DND-41 (cell line): ENCODE data around the gene NPDC1.

ENCODE experiments used
- ATAC-seq: fragments of 200-7000 bp; cut with Tn5 transposase; 3 replicates; pipeline ENCODE4 v1.9.1; 2021; ENCODE audit warnings: low read depth; ENCODE audit not compliant: insufficient read depth
- DNase-seq: peaks from one replicate; pipeline ENCODE4 v3.0.0-alpha.2; 2020
- H2AFZ ChIP-seq: 2 replicates; pipeline ENCODE4 v1.6.0; 2012; ENCODE audit warnings: low read depth, low read length
- H3K27ac ChIP-seq: 2 replicates; pipeline ENCODE4 v1.5.1; 2012; ENCODE audit warnings: low read length, inconsistent platforms
- H3K27me3 ChIP-seq: fragments of 200-600 bp; sonication (generic); 2 replicates; pipeline ENCODE4 v1.6.0; 2012; ENCODE audit warnings: low read length, mild to moderate bottlenecking, inconsistent platforms; ENCODE audit not compliant: insufficient read depth, poor library complexity
- H3K36me3 ChIP-seq: 2 replicates; pipeline ENCODE4 v1.5.1; 2012; ENCODE audit warnings: low read length, inconsistent platforms; ENCODE audit not compliant: insufficient read depth
- H3K4me1 ChIP-seq: 2 replicates; pipeline ENCODE4 v1.5.1; 2012; ENCODE audit warnings: mild to moderate bottlenecking, low read length; ENCODE audit not compliant: insufficient read depth
- H3K4me2 ChIP-seq: 2 replicates; pipeline ENCODE4 v1.6.0; 2012; ENCODE audit warnings: mild to moderate bottlenecking, moderate library complexity, low read length, inconsistent platforms; ENCODE audit not compliant: insufficient read depth
- H3K4me3 ChIP-seq, 2 experiments: fragments of 200-600 bp in 1 of 2; shearing (Covaris generic) in 1 of 2; 2 replicates each; pipeline ENCODE4 v1.5.1; 2012 to 2016; ENCODE audit warnings: inconsistent platforms in 2 of 2, low read length in 2 of 2, mild to moderate bottlenecking in 2 of 2, low read depth in 1 of 2, moderate library complexity in 1 of 2
- H3K79me2 ChIP-seq: 2 replicates; pipeline ENCODE4 v1.6.0; 2012; ENCODE audit warnings: low read length, inconsistent platforms; ENCODE audit not compliant: insufficient read depth
- H3K9ac ChIP-seq: 2 replicates; pipeline ENCODE4 v1.6.0; 2012; ENCODE audit warnings: low read depth, mild to moderate bottlenecking, inconsistent platforms, low read length, moderate library complexity
- H3K9me3 ChIP-seq: 2 replicates; pipeline ENCODE4 v1.5.1; 2012; ENCODE audit warnings: low read length, moderate library complexity, mild to moderate bottlenecking, inconsistent platforms; ENCODE audit not compliant: insufficient read depth, severe bottlenecking
- H4K20me1 ChIP-seq: 2 replicates; pipeline ENCODE4 v1.6.0; 2012; ENCODE audit warnings: low read length; ENCODE audit not compliant: insufficient read depth
- EZH2 ChIP-seq: IDR thresholded peaks from 3 replicates; pipeline ENCODE4 v1.6.1; 2012; ENCODE audit warnings: borderline replicate concordance, low read depth, mild to moderate bottlenecking, moderate library complexity, low read length, inconsistent platforms; ENCODE audit not compliant: severe bottlenecking
- TF ChIP-seq, protein P1 (sequence below): IDR thresholded peaks from 2 replicates; pipeline ENCODE4 v1.5.1; 2012; ENCODE audit warnings: borderline replicate concordance, low read length, moderate library complexity, mild to moderate bottlenecking; ENCODE audit not compliant: poor library complexity, severe bottlenecking; ENCODE audit errors: extremely low read depth

NPDC1 gene

DNA sequence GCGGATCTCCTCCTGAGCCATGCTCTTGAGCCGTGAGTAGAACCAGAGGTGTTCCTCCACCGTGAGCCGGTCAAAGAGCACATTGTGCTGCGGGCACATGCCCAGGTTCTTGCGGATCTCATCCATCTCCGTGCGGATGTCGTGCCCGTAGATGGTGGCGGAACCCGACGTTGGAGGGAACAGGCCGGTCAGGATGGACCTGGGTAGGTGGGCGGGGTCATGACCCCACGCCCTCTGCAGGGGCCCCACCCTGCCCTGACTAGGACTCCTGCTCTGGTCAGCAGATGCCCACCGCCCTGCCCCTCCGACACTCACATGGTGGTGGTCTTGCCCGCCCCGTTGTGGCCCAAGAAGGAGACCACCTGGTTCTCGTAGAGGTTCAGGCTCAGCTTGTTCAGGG is 30.0 kb downstream of the NPDC1 start:
- Histone ChIP-seq H3K79me2 (no peaks in the 10 kb centered on the region), H4K20me1 (no peaks in the 10 kb centered on the region), H3K4me1 (no peaks in the 10 kb centered on the region), H3K4me2 (no peak overlapping the region), H3K9me3 (no peaks in the 10 kb centered on the region), H3K36me3 (peaks cover 3% of the 10 kb centered on the region), H2AFZ (no peak overlapping the region), H3K27ac (no peak overlapping the region), H3K4me3 (no peak overlapping the region), H3K27me3 (no peaks in the 10 kb centered on the region), H3K9ac (no peak overlapping the region)
- no peak for TF ChIP-seq EZH2
- TF ChIP-seq, protein P1, sequence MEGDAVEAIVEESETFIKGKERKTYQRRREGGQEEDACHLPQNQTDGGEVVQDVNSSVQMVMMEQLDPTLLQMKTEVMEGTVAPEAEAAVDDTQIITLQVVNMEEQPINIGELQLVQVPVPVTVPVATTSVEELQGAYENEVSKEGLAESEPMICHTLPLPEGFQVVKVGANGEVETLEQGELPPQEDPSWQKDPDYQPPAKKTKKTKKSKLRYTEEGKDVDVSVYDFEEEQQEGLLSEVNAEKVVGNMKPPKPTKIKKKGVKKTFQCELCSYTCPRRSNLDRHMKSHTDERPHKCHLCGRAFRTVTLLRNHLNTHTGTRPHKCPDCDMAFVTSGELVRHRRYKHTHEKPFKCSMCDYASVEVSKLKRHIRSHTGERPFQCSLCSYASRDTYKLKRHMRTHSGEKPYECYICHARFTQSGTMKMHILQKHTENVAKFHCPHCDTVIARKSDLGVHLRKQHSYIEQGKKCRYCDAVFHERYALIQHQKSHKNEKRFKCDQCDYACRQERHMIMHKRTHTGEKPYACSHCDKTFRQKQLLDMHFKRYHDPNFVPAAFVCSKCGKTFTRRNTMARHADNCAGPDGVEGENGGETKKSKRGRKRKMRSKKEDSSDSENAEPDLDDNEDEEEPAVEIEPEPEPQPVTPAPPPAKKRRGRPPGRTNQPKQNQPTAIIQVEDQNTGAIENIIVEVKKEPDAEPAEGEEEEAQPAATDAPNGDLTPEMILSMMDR, result no peak
- DNase-seq, result no peak
- no peak for ATAC-seq

- Histone ChIP-seq H3K9me3 (no peaks in the 10 kb centered on the region), H4K20me1 (no peaks in the 10 kb centered on the region), H3K4me3 (no peak overlapping the region), H3K36me3 (peaks cover 3% of the 10 kb centered on the region; the same call in 1 of the 2 replicates), H3K9ac (no peak overlapping the region), H3K4me1 (no peaks in the 10 kb centered on the region), H2AFZ (no peak overlapping the region), H3K27ac (no peak overlapping the region), H3K27me3 (no peaks in the 10 kb centered on the region), H3K4me2 (no peak overlapping the region), H3K79me2 (no peaks in the 10 kb centered on the region)
- no peak for ATAC-seq
- TF ChIP-seq EZH2, result no peak
- TF ChIP-seq, protein P1, result no peak
- no peak for DNase-seq
Measured at GRCh38 chr9:137015540-137015930, 30.4 kb downstream of the NPDC1 start.

DNA sequence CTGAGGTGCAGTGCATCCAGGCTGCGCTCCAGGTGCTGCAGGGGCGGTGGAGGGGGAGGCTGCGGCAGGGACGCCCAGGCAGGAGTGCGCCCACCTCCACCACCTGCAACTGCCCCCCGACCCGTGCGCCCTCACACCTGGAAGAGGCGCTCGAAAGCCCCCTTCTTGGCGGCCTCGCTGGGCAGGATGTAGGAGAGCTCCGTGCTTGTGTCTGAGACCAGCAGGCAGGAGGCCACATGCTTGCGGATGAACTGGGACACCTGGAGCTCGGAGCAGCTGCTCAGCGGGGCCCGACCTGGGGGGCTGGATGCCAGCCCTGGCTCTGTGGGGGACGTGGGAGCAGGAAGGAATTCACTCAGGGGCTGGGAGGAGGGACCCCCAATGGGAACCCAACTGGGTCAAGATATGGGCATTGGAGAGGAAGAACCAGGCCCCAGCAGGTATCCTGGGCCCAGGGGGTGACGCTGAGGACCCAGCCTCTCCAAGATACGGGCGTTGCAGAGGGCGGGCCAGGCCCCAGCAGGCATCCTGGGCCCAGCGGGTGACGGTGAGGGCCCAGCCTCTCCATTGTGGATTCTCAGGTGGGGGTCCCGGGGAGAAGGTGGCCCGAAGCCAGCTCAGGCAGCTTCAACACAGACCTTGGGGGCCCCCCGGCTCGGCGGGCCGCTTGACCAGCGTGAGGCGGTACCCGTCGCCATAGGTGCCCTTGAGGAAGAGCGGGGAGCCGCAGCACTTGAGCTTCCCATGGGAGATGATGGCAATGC is 31.0 kb downstream of the NPDC1 start:
- H3K27me3 ChIP-seq, result no peaks in the 10 kb centered on the region
- no peak overlapping the region for H3K4me3 ChIP-seq
- no peaks in the 10 kb centered on the region for H4K20me1 ChIP-seq
- TF ChIP-seq EZH2, result no peak
- TF ChIP-seq, protein P1, result no peak
- peaks cover 3% of the 10 kb centered on the region; the same call in 1 of the 2 replicates for H3K36me3 ChIP-seq
- ATAC-seq (no peak), DNase-seq (no peak)
- no peak overlapping the region for H3K4me2 ChIP-seq
- H3K27ac ChIP-seq, result no peak overlapping the region
- no peaks in the 10 kb centered on the region for H3K4me1 ChIP-seq
- no peak overlapping the region for H3K9ac ChIP-seq
- H3K9me3 ChIP-seq, result no peaks in the 10 kb centered on the region
- H2AFZ ChIP-seq, result no peak overlapping the region
- H3K79me2 ChIP-seq, result no peaks in the 10 kb centered on the region
